GM12874 (cell line): Measurements from ENCODE around the gene SFPQ.

ENCODE experiments used
- TF ChIP-seq, protein P1 (sequence below): IDR thresholded peaks from 2 replicates; pipeline ENCODE4 v1.5.1; 2011; ENCODE audit warnings: low read depth, mild to moderate bottlenecking, control low read depth, low read length, moderate library complexity; ENCODE audit not compliant: insufficient read depth

The SFPQ gene

DNA sequence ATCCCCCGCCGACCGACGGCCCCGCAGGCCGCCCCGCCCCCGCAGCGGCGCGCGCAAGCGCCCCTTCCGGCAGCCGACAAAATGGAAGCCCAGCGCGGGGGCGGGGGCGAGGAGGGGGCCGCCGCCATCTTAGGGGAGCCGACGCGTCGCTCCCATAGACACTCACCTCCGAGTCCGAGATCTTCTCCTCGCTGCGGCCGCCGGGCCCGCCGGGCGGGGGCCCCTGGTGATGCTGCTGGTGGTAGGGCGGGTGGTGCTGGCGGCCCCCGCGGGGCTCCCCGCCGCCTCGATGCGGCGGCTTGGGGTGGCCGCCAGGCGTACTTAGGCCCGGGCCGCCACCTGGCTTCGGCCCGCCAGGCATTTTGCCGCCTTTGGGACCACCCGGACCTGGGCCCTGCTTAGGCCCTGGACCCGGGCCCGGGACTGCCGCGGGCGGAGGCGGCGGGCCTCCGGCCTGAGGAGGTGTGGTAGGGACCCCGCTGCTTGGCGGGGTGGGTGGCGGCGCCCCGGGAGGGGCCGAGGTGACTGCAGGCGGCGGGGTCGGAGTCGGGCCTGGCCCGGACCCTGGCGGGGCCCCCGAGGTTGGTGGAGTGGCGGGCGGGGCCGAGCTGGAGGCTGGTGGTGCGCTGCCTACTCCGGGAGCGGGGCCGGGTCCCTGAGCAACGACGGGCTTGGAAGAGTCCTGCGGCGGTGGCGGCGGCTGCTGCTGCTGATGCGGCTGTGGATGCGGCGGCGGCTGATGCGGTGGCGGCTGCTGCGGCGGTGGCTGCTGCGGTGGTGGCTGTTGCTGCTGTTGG, 691 bp downstream of the SFPQ start:
- TF ChIP-seq, protein P1, sequence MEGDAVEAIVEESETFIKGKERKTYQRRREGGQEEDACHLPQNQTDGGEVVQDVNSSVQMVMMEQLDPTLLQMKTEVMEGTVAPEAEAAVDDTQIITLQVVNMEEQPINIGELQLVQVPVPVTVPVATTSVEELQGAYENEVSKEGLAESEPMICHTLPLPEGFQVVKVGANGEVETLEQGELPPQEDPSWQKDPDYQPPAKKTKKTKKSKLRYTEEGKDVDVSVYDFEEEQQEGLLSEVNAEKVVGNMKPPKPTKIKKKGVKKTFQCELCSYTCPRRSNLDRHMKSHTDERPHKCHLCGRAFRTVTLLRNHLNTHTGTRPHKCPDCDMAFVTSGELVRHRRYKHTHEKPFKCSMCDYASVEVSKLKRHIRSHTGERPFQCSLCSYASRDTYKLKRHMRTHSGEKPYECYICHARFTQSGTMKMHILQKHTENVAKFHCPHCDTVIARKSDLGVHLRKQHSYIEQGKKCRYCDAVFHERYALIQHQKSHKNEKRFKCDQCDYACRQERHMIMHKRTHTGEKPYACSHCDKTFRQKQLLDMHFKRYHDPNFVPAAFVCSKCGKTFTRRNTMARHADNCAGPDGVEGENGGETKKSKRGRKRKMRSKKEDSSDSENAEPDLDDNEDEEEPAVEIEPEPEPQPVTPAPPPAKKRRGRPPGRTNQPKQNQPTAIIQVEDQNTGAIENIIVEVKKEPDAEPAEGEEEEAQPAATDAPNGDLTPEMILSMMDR: 0 out of 2 replicates have a peak, but pooled peaks have one; percentile 4

DNA sequence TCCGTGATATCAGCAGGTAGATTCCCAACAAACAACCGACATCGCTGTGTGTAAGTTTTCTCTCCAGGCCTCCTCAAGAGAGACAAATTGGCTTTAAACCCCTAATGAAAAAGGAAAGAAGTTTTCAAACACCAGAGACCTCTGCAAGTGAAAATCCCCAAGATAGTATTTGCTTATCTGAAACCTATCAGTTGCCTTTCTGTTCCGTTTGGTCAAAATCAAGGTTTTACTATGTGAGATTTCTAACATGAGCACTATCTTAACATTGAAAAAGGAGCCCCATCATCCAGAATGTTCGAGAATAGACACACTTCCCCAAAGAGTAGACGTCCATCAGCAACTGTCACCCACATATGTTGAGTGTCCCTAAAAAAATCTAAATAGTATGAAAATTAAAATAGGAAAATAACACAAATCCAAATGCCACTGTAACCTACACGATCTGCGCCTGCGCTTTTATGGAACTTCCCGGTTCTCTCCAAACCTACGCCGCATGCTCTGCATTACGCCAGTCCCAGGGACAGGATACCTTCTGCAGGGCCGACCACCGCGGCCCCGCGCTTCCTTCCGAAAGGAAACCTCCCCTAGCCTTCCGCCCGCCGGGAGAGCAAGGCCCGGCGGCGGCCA, 1.4 kb downstream of the SFPQ start:
- TF ChIP-seq, protein P1: no peak

DNA sequence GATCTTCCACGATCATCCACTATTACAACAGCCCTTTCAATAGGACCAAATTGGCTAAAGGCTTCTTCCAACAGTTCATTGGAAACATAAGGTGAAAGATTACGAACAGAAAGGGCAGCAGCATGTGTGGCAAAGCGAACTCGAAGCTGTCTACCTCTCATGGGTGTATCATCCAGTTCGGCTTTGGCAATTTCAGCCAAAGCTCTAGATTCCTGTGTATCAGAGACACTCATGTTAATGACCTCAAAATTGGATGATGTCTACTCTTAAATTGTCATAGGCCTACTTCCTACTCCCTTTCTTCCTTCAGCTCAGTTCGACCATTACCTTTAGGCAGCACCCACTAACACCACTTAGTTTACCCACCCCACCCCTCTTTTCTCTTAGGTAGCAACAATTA, 2.2 kb downstream of the SFPQ start:
- TF ChIP-seq, protein P1: no peak

DNA sequence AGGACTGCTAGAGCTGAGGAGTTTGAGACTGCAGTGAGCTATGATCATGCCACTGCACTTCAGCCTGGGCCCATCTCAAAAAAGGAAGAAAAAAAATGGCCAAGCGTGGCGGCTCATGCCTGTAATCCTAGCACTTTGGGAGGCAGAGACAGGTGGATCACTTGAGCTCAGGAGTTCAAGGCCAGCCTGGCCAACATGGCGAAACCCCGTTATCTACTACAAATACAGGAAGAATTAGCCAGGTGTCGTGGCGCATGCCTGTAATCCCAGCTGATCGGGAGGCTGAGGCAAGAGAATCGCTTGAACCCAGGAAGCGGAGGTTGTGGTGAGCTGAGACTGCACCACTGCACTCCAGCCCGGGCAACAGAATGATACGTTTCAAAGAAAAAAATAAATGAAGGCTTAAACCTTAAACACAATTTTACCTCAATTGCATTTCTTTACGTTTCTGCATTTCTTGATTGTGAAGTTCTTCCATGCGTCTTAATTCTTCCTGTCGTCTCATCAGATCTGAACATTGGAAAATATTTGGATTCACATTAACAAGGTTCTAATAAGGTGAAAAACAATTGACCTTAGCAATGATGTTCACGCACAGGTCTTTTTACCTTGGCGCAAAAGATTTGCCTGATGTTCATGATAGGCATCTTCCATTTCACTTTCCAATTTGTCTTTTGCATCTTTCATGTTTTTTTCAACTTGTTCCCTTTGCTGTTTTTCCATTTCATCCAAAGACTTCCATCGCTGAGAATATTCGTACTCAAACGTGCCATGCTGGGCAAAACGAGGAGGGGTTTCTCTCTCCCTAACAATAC, 4.2 kb downstream of the SFPQ start:
- TF ChIP-seq, protein P1: no peak

DNA sequence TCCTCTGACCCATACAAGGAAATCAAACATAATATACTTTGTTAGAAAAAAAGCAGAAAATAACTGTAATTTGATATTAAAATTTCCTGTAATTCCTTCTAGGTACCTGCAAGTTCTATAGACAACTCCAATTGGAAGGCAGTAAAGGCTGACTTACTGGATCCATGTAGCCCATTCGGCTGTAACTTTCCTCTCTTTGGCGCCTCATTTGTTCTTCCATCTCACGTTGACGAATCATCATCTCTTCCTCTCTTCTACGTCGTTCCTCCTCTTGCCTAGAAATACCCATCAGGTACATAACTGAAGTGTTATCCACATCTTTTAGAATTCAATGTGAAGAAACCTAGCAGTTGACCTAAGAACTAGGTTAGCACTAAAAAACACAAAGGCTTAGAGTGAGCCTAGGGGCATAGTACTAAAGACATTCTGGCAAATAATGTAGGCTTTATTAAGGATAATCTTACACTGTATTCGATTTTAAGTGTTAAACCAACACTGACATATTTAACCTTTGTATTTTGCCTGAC, 5.1 kb downstream of the SFPQ start:
- TF ChIP-seq, protein P1: no peak

DNA sequence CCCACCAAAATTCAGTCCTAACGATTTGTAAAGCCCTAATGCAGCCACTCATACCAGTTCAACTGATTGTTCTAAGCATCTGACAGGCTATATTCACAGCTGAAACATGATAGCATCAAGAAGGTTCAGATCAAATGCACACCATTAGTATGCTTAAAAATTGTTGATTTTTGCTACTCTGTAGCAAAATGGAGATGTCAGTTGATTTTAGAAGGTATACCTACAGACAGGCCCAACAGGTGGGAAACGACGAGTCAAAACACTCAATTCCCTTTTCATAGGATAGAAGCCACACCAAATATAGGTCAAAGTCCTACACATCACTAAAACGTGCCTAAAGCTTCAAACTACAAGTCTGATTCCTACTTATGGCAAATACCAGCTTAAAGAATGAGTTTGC, 6.7 kb downstream of the SFPQ start:
- TF ChIP-seq, protein P1: no peak

DNA sequence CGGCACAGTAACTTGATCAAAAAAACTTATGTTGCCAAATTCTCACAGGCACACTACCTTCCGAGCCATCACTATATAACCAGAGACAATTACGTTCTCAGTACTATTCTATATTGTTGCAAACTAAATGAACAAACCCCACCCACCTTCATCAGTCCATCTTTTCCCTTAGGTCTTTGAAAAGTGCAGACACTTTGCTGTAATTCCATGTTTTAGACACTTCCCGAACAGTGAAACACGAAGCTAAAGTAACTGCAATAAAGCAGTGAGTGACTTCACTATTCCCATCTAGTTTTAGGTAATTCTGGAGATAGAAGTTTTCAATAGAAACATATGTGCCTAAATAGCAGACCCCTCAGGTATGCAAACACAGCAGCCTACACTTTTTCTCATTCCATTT, 7.7 kb downstream of the SFPQ start:
- TF ChIP-seq, protein P1: no peak
